Activated gamma-delta T cell treated with anti-CD3 and anti-CD28 coated beads, Interleukin-2, amount 50 U/mL, for 16 hours (primary cell): Measurements from ENCODE around the gene BCL2L11.

Experiments
- DNase-seq: peaks from one replicate; pipeline ENCODE4 v3.0.0-alpha.2; 2020; ENCODE audit warnings: low read depth

The BCL2L11 gene

DNA sequence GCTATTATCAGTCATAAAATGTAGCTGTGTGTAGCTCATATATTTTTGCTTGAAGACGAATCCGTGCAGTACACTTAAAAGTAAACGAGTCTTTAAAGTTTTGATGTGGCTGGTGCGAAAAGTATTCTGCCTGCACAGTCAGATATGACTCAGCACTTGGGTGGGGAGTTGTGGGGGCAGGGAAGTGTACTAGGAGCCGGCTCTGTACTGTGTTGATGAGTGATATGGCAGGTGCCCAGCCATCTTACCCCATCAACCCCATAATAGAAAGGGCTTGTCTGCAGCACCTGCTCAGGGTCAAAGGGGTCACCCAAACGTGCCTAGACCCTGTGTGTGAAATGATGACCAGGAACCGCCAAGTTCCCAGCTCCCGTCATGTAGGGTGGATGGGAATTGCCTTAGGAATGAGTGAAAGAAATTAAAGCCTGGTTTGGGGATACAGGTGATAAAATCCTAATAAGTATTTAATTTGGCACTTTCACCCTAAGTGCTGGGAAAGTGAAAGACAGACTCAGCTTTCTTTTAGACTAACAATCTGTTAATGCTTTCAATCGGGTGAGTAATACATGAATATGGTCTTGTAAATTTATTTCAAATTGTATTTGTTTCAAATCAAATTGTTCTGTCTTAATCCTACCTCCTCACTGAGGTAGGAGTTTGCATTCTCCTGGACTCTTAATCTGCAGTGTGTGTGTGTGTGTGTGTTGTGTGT lies 48.0 kb downstream of the BCL2L11 start:
- DNase-seq: peak; percentile 59

GRCh38 chr2:111169268-111169667 lies 48.6 kb downstream of the BCL2L11 start:
- no peak for DNase-seq

- no peak for DNase-seq
These were observed 49.2 kb downstream of the BCL2L11 start for GRCh38 chr2:111169924-111170323.

DNA sequence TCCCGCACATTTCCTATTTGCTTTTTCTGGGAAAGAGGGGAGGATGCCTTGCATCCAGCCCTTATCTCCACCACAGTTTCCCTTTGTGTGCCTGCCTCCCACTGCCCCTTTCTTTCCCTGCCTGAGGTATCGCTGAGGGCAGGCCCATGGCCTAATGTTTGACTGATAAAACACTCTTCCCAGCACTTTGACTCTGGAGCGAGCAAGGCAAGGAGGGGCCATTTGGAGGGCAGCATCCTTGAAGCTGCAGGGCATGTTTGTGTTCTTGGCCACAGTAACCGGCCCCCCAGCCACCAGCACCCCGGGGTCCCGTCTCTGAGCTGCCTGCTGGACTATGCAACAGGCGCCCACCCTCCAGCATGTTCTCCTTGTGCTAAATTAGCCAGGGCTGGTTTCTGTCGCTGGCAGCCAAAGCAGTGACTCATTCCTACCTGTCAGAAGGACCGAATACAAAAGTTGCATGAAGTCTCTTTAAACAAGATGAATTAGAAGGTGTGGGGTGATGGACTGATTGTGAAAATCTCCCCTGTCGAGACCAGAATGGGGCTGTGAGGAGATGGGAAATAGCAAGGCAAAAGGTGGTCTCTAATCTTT lies 50.7 kb downstream of the BCL2L11 start:
- DNase-seq: no peak

GRCh38 chr2:111172666-111173065 lies 52.0 kb downstream of the BCL2L11 start:
- no peak for DNase-seq

DNA sequence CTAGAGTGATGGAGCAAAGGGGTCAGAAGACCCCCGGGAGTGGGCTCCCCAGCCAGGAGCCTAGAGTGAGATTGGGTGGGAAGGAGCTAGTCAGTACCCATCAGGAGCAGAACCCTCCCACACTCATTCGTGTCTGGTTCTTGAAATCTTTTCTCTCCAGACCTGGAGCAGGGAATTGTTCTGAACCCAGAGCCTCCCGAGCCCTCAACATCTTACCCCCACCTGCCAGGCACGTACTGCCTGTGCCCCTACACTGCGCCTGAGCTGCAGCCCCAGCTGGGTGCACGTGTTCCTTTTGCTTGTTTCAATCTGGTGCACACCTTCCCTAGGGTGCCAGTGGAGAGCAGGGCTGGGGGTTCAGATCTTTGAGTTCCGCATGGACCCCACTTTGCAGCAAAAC lies 52.6 kb downstream of the BCL2L11 start:
- DNase-seq: no peak

GRCh38 chr2:111173856-111174255 lies 53.1 kb downstream of the BCL2L11 start:
- DNase-seq: no peak

GRCh38 chr2:111175615-111176014 lies 54.9 kb downstream of the BCL2L11 start:
- no peak for DNase-seq

DNA sequence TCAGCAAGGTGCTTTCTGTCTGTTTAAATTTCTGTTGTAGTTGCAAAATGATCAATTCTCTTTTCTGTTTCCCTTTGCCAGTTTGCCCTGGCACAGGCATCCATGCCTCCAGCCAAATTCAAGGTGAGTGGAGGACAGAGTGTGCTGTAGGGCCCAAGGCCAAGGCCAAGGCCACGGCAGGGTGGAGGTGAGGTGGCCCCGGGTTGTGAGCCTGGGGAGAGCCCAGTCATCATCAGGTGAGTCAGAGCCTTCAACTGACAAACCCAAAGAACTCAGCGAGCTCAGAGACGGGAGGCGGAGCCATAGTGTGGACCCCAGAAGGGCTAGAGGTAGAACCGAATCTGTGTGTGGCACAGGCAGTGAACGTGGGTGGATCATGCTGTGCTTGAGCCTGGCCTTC lies 55.7 kb downstream of the BCL2L11 start:
- no peak for DNase-seq

- no peak for DNase-seq
These were observed 56.2 kb downstream of the BCL2L11 start for GRCh38 chr2:111176867-111177266.

DNA sequence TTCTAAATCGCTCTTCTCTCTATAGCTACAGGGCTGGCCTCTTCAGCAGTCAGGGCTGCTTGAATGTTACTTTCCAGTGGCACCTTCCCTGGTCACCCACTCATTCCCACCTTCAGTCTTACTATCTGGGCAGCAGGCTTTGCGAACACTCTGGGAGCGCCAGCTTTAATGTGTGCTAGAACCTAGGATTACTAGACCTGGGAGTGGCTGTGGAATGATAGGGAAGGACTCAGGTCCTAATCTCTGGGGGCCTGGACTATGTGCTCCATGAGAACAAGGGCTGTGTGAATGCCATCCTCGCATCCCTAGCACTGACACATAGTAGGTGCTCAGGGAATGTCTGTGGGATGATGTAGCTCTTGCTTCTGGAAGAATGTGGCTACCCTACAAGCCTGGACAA lies 57.6 kb downstream of the BCL2L11 start:
- DNase-seq: no peak

- no peak for DNase-seq
These were observed 58.2 kb downstream of the BCL2L11 start for GRCh38 chr2:111178730-111179405.

DNA sequence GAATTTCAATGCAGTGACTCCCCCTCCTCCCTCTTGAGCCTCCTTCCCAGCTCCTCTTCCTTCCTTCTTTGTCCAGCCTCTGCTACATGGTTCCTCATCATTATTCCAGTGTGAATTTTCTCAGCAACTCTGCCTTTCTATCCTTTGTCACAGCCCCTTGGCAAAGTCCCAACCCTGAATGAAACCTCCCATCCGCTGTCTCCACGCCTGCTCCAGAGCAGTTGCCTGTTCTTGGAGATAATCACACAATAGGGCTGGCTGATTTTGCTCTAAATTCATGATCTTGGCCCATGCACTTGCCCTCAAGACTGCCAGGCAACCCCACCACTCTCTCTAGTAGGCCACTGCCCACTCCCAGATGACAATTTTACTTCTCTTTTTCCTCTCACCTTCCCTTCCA lies 61.4 kb downstream of the BCL2L11 start:
- DNase-seq: no peak

DNA sequence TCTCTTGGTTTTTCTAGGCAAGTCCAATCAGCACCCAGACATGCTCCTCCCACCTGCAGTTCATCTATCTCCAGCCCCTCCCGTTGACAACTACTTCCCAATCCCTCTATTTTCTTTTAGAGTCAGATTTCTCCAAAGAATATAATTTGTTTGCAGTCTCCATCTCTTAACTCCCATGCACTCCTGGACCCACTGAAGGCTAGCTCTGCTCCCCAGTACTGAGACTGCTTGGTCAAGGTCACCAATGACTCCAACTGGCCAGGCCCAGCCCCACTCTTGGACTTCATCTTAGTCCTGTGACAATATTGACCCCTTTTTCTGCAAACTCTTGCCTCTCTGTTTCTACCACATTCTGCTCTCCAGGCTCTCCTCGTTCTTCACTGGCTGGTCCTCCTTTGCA lies 62.0 kb downstream of the BCL2L11 start:
- no peak for DNase-seq

- DNase-seq: no peak
These were observed 64.1 kb downstream of the BCL2L11 start for GRCh38 chr2:111184725-111185310.

- DNase-seq: no peak
These were observed 64.8 kb downstream of the BCL2L11 start for GRCh38 chr2:111185361-111186022.

DNA sequence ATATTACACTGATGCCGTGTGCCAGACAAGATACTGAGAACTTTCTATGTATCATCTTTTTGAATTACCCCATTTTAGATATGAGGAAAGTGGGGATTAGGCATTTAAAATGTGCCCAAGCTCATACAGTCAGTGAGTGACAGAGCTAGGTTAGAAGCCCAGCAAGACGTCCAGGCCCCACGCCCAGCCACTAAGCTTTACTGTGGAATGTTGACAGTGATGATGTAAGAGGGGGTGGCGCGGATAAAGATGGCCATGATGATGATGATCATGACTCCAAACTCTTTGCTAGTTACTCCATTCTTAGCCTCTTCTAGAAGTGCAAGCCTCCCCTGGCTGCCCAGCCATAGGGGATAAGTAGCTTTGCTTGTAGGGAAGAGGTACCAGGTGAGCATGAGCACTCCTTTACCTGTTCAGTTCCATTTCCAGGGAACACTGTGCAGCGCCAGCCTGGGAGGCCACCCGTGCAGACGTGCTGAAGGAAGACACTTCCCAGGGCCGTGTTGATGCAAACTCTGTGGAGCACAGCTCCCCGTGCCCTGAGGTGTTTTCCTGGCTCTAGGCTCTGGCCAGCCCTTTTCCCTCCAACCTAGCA lies 65.5 kb downstream of the BCL2L11 start:
- DNase-seq: no peak

- no peak for DNase-seq
These were observed 66.2 kb downstream of the BCL2L11 start for GRCh38 chr2:111186933-111187332.

GRCh38 chr2:111188681-111189080 lies 68.0 kb downstream of the BCL2L11 start:
- DNase-seq: no peak

DNA sequence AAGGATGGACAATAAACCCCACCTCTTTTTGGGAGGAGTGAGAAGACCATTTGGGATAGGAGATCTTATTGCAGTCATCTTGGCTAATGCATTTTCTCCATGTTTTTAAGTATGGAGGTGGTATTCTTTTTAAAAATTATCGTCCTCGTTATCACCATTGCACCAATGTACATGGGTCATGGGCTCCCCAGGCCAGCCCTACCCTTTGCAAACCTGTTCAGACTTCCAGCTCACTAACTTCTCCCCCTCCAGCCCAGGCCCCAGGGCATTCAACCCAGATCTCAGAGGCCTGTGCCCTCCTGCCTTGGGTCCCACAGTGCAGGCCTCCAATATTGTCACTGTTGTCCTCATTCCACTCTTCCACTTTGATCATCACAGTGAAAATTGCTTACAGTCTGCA lies 68.4 kb downstream of the BCL2L11 start:
- no peak for DNase-seq

- no peak for DNase-seq
These were observed 70.3 kb downstream of the BCL2L11 start for GRCh38 chr2:111190816-111191540.
